Naive thymus-derived CD8-positive, alpha-beta T cell (primary cell): ENCODE data around the gene TXNRD1. TPM values are rescaled to one million over a fixed set of nuclear protein-coding genes. Genes with fewer than 3 reads are reported as not detected.
"Not testable (repeated sequence)": the region's sequence is repeated elsewhere in the genome, so short reads cannot be mapped to it uniquely, and the experiment has no call there.

ENCODE experiments used
- ATAC-seq, 2 donors: fragments of 150-1000 bp; cut with Tn5 transposase in 1 of 2; sonication (Bioruptor Pico), chemical (Tn5 transposase) in 1 of 2; 1 replicate in 1 of 2; 2 replicates in 1 of 2; pipeline ENCODE4 v1.10.0; 2021; ENCODE audit warnings: mild to moderate bottlenecking in 2 of 2, moderate library complexity in 2 of 2
- POLR2A ChIA-PET: fragments of 350-600 bp; sonication (Branson Sonifier 250); formaldehyde crosslinking; loops from one replicate; lab custom pipeline; 2021; ENCODE audit warnings: antibody characterized with exemption; lab: Charles Lee
- DNase-seq, 10 donors: peaks; one replicate each; pipeline versions ENCODE4 v3.0.0 to v3.0.0-alpha.2; 2020 to 2022
- H3K27ac Mint-ChIP-seq, 10 donors: one replicate each; pipeline ENCODE4 v1.8.0; 2020 to 2022; ENCODE audit warnings: mild to moderate bottlenecking in 10 of 10, mixed read lengths in 10 of 10, moderate library complexity in 4 of 10, inconsistent platforms in 1 of 10
- H3K27me3 Mint-ChIP-seq, 5 donors: one replicate each; pipeline ENCODE4 v1.8.0; 2021 to 2022; ENCODE audit warnings: mixed read lengths in 5 of 5
- H3K36me3 Mint-ChIP-seq, 3 donors: one replicate each; pipeline ENCODE4 v1.8.0; 2020 to 2022; ENCODE audit warnings: mixed read lengths in 3 of 3, mild to moderate bottlenecking in 2 of 3, inconsistent platforms in 1 of 3
- H3K4me1 Mint-ChIP-seq, 4 donors: one replicate each; pipeline ENCODE4 v1.8.0; 2021 to 2022; ENCODE audit warnings: mixed read lengths in 4 of 4
- H3K4me3 Mint-ChIP-seq, 10 donors: one replicate each; pipeline ENCODE4 v1.8.0; 2020 to 2022; ENCODE audit warnings: mild to moderate bottlenecking in 10 of 10, mixed read lengths in 10 of 10, moderate library complexity in 6 of 10, inconsistent platforms in 1 of 10
- H3K9me3 Mint-ChIP-seq, 9 donors: one replicate each; pipeline ENCODE4 v1.8.0; 2020 to 2022; ENCODE audit warnings: mixed read lengths in 9 of 9, mild to moderate bottlenecking in 3 of 9, inconsistent platforms in 1 of 9, moderate library complexity in 1 of 9
- polyA plus RNA-seq, 3 donors: library from polyadenylated mRNA; unstranded; fragments of 300-500 nt; fragmentation: Illumina TruSeq; gene quantifications; one replicate each; pipeline ENCODE4 v1.2.3, GENCODE V29; 2021
- total RNA-seq, 8 experiments: library from RNA in 2 of 8; stranded (reverse) in 2 of 8; gene quantifications; one replicate each; pipeline ENCODE4 v1.2.3 and lab custom pipeline; 2021 to 2026

The TXNRD1 gene
- total and polyA plus RNA-seq, 5 experiments from 2014 or later = 18.7 to 102 (median 29.6) TPM

- H3K9me3 Mint-ChIP-seq = no peaks in the 10 kb centered on the region
- H3K27me3 Mint-ChIP-seq = no peaks in the 10 kb centered on the region
- ATAC-seq (no peak), DNase-seq (no peak)
- peaks cover 27 to 49% (median 48%) of the 10 kb centered on the region in 4 donors for H3K4me1 Mint-ChIP-seq
- peak overlapping the region in 1 of 10 donors; percentile 12 for H3K4me3 Mint-ChIP-seq
- POLR2A ChIA-PET = interaction anchor here (0.7 kb wide), 1 partner anchor 50 kb away, joined by 4 read pairs; no protein-coding TSS in a partner anchor
- peak overlapping the region in 1 of 10 donors; percentile 27 for H3K27ac Mint-ChIP-seq
- H3K36me3 Mint-ChIP-seq = peaks cover 0 to 40% (median 10%) of the 10 kb centered on the region in 3 donors
Measured at GRCh38 chr12:104290855-104291254, 75.3 kb downstream of the TXNRD1 start.

DNA sequence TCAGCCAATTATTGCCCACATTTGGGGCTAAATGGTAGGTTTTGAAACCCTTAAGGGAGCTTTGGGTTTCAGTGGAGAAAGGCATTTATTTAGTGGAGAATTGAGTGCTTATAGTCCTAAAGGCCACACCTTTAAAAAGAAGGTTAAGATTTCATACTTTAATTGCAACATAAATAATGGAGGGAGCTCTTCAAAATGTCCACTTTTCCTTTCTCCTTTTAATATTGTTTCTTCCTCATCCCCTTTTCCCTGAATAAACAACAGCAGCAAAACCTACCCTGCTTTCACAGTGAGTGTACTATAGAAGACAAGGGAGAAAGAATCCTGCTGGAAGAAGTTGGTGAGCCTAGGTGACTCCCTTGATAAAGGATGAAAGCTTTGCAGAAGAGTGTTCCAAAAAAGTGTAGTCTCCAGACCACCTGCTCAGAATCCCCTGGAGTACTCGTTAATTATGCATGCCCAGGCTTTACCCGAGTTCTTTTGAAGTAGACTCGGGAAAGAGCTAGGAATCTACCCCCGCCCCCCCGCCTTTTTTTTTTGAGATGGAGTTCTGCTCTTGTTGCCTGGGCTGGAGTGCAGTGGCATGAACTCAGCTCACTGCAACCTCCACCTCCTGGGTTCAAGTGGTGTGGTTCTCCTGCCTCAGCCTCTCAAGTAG is 76.4 kb downstream of the TXNRD1 start:
- no peaks in the 10 kb centered on the region for H3K9me3 Mint-ChIP-seq
- no peak overlapping the region for H3K4me3 Mint-ChIP-seq
- POLR2A ChIA-PET = no interaction called here
- no peaks in the 10 kb centered on the region for H3K27me3 Mint-ChIP-seq
- peaks cover 0 to 44% (median 10%) of the 10 kb centered on the region in 3 donors for H3K36me3 Mint-ChIP-seq
- no peak for ATAC-seq
- H3K27ac Mint-ChIP-seq = no peak overlapping the region
- DNase-seq = no peak
- H3K4me1 Mint-ChIP-seq = peaks cover 22 to 42% (median 41%) of the 10 kb centered on the region in 4 donors

DNA sequence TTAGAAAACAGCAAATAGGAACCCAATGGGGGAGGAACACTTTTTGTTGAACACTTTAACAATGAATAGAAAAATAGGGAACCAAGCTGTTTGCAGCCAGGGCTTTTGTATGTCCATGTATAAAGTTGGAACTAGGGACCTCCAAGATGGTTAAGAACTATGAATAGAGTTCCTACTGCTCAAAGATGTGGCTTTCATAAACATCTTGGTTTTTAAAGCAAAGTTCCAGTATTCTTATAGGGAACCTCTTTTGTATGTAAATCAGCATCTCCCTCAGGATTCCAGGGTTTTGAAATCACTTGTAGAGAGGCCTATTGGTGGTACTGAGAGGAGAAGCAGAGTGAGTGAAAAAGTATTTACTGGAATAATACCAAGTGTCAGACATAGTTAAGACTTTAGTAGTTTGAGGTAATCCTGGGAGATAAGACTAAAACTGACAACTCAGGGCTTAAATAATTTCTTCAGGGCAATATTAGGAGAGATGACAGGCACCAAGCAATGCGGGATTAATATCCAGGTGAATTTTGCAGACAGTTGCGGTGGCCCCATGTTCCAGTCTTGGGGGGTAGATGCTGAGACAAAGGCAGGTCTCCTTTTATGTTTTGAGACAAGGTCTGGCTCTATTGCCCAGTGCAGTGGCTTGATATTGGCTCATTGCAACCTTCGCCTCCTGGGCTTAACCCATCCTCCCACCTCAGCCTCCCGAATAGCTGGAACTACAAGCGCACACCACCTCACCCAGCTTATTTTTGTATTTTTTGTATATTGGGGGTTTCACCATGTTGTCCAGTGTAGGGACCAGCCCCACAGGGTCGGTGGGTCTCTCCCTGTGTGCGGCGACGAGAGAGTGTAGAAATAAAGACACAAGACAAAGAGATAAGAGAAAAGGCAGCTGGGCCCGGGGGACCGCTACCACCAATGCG is 77.6 kb downstream of the TXNRD1 start:
- DNase-seq (no peak), ATAC-seq (no peak)
- Mint-ChIP-seq H3K36me3 (peaks cover 0 to 47% (median 10%) of the 10 kb centered on the region in 3 donors), H3K27ac (peak overlapping the region in 2 of 10 donors; percentile 34 to 41), H3K4me3 (no peak overlapping the region), H3K27me3 (no peaks in the 10 kb centered on the region), H3K9me3 (no peaks in the 10 kb centered on the region), H3K4me1 (peaks cover 19 to 36% (median 36%) of the 10 kb centered on the region in 4 donors)
- POLR2A ChIA-PET = no interaction called here

DNA sequence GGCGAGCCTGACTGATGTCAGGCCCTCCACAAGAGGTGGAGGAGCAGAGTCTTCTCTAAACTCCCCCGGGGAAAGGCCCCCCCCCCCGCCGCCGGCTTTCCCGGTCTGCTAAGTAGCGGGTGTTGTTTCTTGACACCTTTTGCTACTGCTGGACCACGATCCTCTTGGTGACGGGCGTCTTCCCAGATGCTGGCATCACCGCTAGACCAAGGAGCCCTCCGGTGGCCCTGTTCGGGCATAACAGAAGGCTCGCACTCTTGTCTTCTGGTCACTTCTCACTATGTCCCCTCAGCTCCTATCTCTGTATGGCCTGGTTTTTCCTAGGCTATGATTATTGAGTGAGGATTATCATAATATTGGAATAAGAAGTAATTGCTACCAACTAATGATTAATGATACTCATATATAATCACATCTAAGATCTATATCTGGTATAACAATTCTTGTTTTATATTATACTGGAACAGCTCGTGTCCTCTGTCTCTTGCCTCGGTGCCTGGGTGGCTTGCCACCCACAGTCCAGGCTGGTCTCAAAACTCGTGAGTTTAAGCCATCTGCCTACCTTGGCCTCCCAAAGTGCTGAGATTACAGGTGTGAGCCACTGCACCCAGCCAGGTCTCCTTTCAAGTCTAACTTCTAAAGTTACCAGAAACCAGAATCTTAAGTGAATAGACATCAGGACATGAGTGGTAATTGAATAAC is 78.7 kb downstream of the TXNRD1 start:
- not testable (repeated sequence) for H3K4me3 Mint-ChIP-seq, H3K9me3 Mint-ChIP-seq, DNase-seq, ATAC-seq, H3K27ac Mint-ChIP-seq, H3K27me3 Mint-ChIP-seq
- Mint-ChIP-seq H3K4me1 (peaks cover 11 to 25% (median 25%) of the 10 kb centered on the region in 4 donors), H3K36me3 (peaks cover 0 to 56% (median 10%) of the 10 kb centered on the region in 3 donors)
- POLR2A ChIA-PET = interaction anchor here (1.9 kb wide), 1 partner anchor 9 kb away, joined by 6 read pairs; the partner anchor contains the start of gene EID3

DNA sequence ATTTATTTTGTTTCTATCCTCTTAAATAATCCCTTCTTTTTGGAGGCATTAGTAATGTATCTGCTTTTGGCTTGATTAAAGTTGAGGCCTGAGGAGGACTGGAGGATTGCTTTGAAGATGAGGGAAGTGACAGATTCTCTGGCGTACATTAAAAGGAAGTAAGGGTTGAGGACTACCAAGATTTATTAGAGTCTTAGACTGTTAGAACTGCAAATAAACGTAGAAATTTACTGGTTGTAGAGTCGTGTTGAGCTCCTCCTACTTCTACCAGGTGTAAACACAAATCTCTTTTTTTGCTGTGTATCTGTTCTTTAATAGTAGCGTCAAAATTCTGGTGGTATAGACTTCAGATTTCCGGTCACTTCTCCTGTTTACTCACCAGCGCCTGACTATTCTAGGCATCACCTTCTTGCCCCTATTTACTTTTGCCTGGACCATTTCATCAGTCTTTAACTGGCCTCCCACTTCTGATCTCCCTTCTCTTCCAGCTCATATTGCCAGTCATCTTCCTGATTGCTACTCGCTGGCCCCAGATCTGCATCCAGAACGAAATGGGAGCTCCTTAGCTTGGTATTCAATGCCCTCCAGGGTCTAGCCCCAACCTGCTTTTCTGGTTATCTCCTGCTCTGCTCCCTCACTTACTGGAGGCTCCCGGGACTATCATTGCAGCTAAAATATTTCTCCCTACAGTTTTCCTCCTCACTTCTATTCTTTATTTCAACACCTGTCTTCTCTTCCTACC is 79.5 kb downstream of the TXNRD1 start:
- Mint-ChIP-seq H3K9me3 (no peaks in the 10 kb centered on the region), H3K4me1 (peaks cover 11 to 28% (median 25%) of the 10 kb centered on the region in 4 donors), H3K27ac (peak overlapping the region in 2 of 10 donors; percentile 14 to 49), H3K4me3 (peak overlapping the region in 1 of 10 donors; percentile 11), H3K27me3 (no peaks in the 10 kb centered on the region), H3K36me3 (peaks cover 0 to 56% (median 10%) of the 10 kb centered on the region in 3 donors)
- POLR2A ChIA-PET = interaction anchor here (1.2 to 1.9 kb wide), 2 partner anchors 9 to 18 kb away, joined by 3 to 6 read pairs; partner anchors contain the start of gene EID3
- no peak for DNase-seq
- ATAC-seq = no peak

GRCh38 chr12:104295954-104296353 is 80.4 kb downstream of the TXNRD1 start:
- Mint-ChIP-seq H3K27ac (peak overlapping the region in 1 of 10 donors; percentile 49), H3K27me3 (no peaks in the 10 kb centered on the region), H3K9me3 (no peaks in the 10 kb centered on the region), H3K4me1 (peaks cover 11 to 37% (median 25%) of the 10 kb centered on the region in 4 donors), H3K4me3 (no peak overlapping the region), H3K36me3 (peaks cover 0 to 56% (median 10%) of the 10 kb centered on the region in 3 donors)
- no peak for DNase-seq
- POLR2A ChIA-PET = interaction anchor here (1.2 to 1.9 kb wide), 2 partner anchors 8 to 17 kb away, joined by 3 to 6 read pairs; partner anchors contain the start of gene EID3
- no peak for ATAC-seq

DNA sequence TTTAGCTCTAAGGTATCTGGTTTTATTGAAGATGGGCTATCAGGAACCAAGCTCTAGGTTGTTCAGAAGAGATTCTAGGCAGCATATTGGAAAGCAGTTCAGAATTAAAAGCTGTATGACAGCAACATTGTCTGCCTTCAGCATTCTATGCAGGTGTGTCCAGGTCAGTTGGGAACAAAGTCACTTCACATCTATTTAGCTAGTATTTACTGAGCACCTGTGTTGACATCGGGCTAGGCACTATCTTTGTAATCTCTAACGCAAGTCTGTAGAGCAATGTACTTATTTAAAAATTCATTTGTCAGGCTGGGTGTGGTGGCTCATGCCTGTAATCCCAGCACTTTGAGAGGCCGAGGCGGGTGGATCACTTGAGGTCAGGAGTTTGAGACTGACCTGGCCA is 81.1 kb downstream of the TXNRD1 start:
- Mint-ChIP-seq H3K4me1 (peaks cover 13 to 37% (median 26%) of the 10 kb centered on the region in 4 donors), H3K4me3 (no peak overlapping the region), H3K27me3 (no peaks in the 10 kb centered on the region), H3K27ac (no peak overlapping the region), H3K36me3 (peaks cover 0 to 54% (median 7%) of the 10 kb centered on the region in 3 donors), H3K9me3 (no peaks in the 10 kb centered on the region)
- no peak for DNase-seq
- no peak for ATAC-seq
- POLR2A ChIA-PET = no interaction called here

DNA sequence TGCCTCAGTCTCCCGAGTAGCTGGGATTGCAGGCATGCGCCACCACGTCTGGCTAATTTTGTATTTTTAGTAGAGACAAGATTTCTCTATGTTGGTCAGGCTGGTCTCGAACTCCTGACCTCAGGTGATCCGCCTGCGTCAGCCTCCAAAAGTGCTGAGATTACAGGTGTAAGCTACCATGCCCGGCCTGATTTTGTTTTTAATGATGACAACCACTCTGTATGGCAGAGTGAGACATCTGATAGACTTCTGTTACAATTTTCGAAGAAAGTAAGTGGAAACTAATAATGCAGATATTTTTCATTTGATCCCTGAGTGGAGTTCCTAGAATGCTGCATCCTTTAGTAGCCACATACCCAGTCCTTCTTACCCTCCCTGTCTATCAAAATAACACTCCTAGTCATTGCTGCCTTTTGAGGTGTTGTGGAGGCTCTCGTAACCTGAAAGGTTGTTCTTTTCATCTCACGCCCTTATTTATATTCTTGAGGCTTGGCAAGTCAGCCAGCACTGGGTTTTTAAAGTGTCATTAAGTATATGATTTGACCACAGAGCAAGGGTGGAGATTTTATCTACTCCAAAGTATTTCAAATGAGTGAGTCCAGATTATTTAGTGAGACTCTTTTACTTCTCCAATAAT is 82.0 kb downstream of the TXNRD1 start:
- Mint-ChIP-seq H3K27ac (no peak overlapping the region), H3K36me3 (peaks cover 0 to 45% (median 4%) of the 10 kb centered on the region in 3 donors), H3K27me3 (no peaks in the 10 kb centered on the region), H3K4me3 (no peak overlapping the region), H3K4me1 (peaks cover 14 to 37% (median 27%) of the 10 kb centered on the region in 4 donors), H3K9me3 (no peaks in the 10 kb centered on the region)
- POLR2A ChIA-PET = no interaction called here
- no peak for DNase-seq
- no peak for ATAC-seq

- H3K9me3 Mint-ChIP-seq = peaks cover 0 to 2% (median 0%) of the 10 kb centered on the region in 9 donors
Measured at GRCh38 chr12:104299842-104300481, 84.4 kb downstream of the TXNRD1 start.

GRCh38 chr12:104303538-104304151 is 88.1 kb downstream of the TXNRD1 start, which contains the start of gene EID3:
TSS of gene EID3 (plus strand) at chr12:104303739. CDS start at chr12:104303935, 196 bp downstream.
- POLR2A ChIA-PET = interaction anchor here (0.7 to 6.3 kb wide), 5 partner anchors 8 to 374 kb away, joined by 3 to 56 read pairs (median 3); partner anchors contain the start of genes HSP90B1 and NFYB
- Mint-ChIP-seq H3K27me3 (no peaks in the 10 kb centered on the region), H3K4me3 (peak within 1 kb of the TSS; percentile 88 to 98 (median 96)), H3K36me3 (peaks cover 0 to 14% (median 0%) of the 10 kb centered on the region in 3 donors), H3K27ac (peak within 1 kb of the TSS; percentile 91 to 99 (median 98)), H3K4me1 (peaks cover 26 to 63% (median 55%) of the 10 kb centered on the region in 4 donors), H3K9me3 (peaks cover 0 to 2% (median 0%) of the 10 kb centered on the region in 9 donors)
- ATAC-seq (peak; percentile 94 to 95), DNase-seq (peak; percentile 79 to 93 (median 90))

More at GRCh38 chr12:104299842-104300481, 84.4 kb downstream of the TXNRD1 start:
- no peak for ATAC-seq
- Mint-ChIP-seq H3K27me3 (no peaks in the 10 kb centered on the region), H3K4me1 (peaks cover 20 to 48% (median 44%) of the 10 kb centered on the region in 4 donors), H3K27ac (peak overlapping the region in 3 of 10 donors; percentile 17 to 58 (median 46)), H3K4me3 (no peak overlapping the region), H3K36me3 (peaks cover 0 to 28% (median 0%) of the 10 kb centered on the region in 3 donors)
- POLR2A ChIA-PET = interaction anchor here (0.5 to 6.3 kb wide), 4 partner anchors 12 to 398 kb away, joined by 3 to 56 read pairs (median 3); no protein-coding TSS in a partner anchor
- no peak for DNase-seq
